ENCODE results near the gene CHTF18.

DNA sequence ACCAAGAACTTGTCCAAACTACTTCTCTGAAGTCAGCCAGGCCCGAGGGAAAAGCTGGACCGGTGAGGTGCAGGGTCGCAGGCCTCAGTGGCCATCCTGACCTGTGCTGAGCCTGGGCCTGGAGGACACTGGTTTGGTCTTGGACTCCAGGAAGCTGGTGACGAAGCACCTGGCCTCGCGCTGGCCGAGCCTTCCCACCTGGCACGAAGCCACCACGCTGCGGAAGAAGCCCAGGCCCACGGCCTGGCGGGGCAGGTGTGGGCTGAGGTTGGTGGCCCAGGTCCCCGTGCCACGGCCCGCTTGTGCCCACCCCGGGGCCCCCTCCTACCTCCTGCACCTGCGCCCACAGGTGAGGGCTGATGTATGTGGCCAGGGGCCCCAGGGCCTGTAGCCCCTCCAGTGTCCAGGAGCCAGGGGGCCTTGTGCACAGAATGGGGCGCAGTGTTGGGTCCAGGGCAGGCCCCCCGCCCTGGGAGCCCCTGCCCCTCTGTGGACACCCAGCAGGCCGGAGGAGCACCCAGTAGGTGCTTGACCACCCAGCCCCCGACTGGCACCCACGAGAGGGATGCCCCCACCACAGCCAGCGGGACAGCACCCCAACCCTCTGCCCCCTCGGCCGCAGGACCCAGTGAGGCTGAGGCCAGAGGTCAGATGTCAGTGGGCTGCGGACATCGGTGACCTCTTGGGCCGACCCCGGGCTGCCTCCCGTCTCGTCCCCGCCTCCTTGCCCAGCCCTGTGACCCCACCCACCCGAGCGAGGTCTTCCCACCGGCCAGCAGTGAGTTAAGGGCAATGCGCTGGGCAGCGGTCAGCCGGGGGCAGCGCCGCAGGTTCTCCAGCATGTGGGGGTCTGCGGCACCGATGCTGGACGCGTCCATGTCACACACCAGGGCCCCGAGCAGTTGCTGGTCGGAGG is 14.1 kb upstream of the CHTF18 start:
- TF ChIP-seq EP300 (IDR thresholded peaks at IDR 0.05): no peak
- TF ChIP-seq POLR2A (IDR thresholded peaks at IDR 0.05; ENCODE audit: low read depth): no peak
- TF ChIP-seq, protein P1, sequence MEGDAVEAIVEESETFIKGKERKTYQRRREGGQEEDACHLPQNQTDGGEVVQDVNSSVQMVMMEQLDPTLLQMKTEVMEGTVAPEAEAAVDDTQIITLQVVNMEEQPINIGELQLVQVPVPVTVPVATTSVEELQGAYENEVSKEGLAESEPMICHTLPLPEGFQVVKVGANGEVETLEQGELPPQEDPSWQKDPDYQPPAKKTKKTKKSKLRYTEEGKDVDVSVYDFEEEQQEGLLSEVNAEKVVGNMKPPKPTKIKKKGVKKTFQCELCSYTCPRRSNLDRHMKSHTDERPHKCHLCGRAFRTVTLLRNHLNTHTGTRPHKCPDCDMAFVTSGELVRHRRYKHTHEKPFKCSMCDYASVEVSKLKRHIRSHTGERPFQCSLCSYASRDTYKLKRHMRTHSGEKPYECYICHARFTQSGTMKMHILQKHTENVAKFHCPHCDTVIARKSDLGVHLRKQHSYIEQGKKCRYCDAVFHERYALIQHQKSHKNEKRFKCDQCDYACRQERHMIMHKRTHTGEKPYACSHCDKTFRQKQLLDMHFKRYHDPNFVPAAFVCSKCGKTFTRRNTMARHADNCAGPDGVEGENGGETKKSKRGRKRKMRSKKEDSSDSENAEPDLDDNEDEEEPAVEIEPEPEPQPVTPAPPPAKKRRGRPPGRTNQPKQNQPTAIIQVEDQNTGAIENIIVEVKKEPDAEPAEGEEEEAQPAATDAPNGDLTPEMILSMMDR (IDR thresholded peaks at IDR 0.05): no peak
